Fibroblast of skin of left biceps (primary cell): Measurements from ENCODE around the gene POC1B.

Experiments used
- DNase-seq, 2 experiments: peaks; one replicate each; pipeline ENCODE4 v3.0.0-alpha.2; 2013; ENCODE audit warnings: low read depth in 2 of 2

The POC1B gene

GRCh38 chr12:89389755-89390661 lies 135.8 kb downstream of the POC1B start:
- DNase-seq: no peak

- DNase-seq: no peak
Measured at GRCh38 chr12:89386138-89386537, 139.7 kb downstream of the POC1B start.

GRCh38 chr12:89384807-89385206 lies 141.0 kb downstream of the POC1B start:
- DNase-seq: no peak

GRCh38 chr12:89384050-89384758 lies 141.6 kb downstream of the POC1B start:
- DNase-seq: peak; percentile 83 to 85

GRCh38 chr12:89383235-89384049 lies 142.4 kb downstream of the POC1B start:
- DNase-seq: peak; percentile 35 to 41

GRCh38 chr12:89382328-89382727 lies 143.5 kb downstream of the POC1B start:
- no peak for DNase-seq

- no peak for DNase-seq
Measured at GRCh38 chr12:89379839-89380467, 145.9 kb downstream of the POC1B start.

GRCh38 chr12:89379148-89379838 lies 146.6 kb downstream of the POC1B start:
- DNase-seq: no peak

- no peak for DNase-seq
Measured at GRCh38 chr12:89376844-89377243, 149.0 kb downstream of the POC1B start.

GRCh38 chr12:89376202-89376529 lies 149.7 kb downstream of the POC1B start:
- no peak for DNase-seq

- peak in 1 of 2 experiments; percentile 32 for DNase-seq
Measured at GRCh38 chr12:89373763-89374572, 151.9 kb downstream of the POC1B start.

GRCh38 chr12:89372584-89373370 lies 153.1 kb downstream of the POC1B start:
- no peak for DNase-seq

- peak in 1 of 2 experiments; percentile 18 for DNase-seq
Measured at GRCh38 chr12:89370850-89371249, 155.0 kb downstream of the POC1B start.

- no peak for DNase-seq
Measured at GRCh38 chr12:89370421-89370831, 155.4 kb downstream of the POC1B start.
